Gastrocnemius medialis (tissue), 4 donors: ENCODE data around the gene NDUFA5.

Experiments
- POLR2A ChIP-seq, 2 donors: fragments of 450-650 bp; IDR thresholded peaks; one replicate each; pipeline ENCODE4 v1.6.1; 2017; ENCODE audit warnings: antibody characterized with exemption in 2 of 2, mild to moderate bottlenecking in 2 of 2, moderate library complexity in 2 of 2
- TF ChIP-seq, protein P1 (sequence below), 5 experiments: fragments of 450-650 bp in 3 of 5; fragments of 200-600 bp in 2 of 5; sonication (generic) in 2 of 5; IDR thresholded peaks in 4 of 5; conservative IDR thresholded peaks in 1 of 5; 1 replicate in 4 of 5; 2 replicates in 1 of 5; pipeline ENCODE4 v1.5.1; 2016 to 2019; ENCODE audit warnings: antibody characterized with exemption in 5 of 5, mild to moderate bottlenecking in 3 of 5, moderate library complexity in 3 of 5

DNA sequence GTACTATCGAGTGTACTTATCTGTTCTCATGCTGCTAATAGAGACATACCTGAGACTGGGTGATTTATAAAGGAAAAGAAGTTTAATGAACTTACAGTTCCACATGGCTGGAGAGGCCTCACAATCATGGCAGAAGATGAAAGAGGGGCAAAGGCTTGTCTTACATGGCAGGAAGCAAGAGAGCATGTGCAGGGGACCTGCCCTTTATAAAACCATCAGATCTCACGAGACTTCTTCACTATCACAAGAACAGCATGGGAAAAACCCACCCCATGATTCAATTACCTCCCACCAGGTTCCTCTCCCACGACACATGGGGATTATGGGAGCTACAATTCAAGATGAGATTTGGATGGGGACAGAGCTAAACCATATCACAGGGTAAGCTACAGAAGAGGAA is 4.5 kb downstream of the NDUFA5 start:
- TF ChIP-seq, protein P1, sequence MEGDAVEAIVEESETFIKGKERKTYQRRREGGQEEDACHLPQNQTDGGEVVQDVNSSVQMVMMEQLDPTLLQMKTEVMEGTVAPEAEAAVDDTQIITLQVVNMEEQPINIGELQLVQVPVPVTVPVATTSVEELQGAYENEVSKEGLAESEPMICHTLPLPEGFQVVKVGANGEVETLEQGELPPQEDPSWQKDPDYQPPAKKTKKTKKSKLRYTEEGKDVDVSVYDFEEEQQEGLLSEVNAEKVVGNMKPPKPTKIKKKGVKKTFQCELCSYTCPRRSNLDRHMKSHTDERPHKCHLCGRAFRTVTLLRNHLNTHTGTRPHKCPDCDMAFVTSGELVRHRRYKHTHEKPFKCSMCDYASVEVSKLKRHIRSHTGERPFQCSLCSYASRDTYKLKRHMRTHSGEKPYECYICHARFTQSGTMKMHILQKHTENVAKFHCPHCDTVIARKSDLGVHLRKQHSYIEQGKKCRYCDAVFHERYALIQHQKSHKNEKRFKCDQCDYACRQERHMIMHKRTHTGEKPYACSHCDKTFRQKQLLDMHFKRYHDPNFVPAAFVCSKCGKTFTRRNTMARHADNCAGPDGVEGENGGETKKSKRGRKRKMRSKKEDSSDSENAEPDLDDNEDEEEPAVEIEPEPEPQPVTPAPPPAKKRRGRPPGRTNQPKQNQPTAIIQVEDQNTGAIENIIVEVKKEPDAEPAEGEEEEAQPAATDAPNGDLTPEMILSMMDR (IDR thresholded peaks at IDR 0.05 in 4 of 5, conservative IDR thresholded peaks at IDR 0.05 in 1 of 5), result no peak
- TF ChIP-seq POLR2A (IDR thresholded peaks at IDR 0.05), result no peak
